H1 (cell line): Measurements from ENCODE around the gene COL6A3. TPM values are rescaled to one million over a fixed set of nuclear protein-coding genes. Genes with fewer than 3 reads are reported as not detected.

Experiments
- CTCF ChIA-PET: fragments of 300-600 bp; sonication (Branson Sonifier 250); formaldehyde crosslinking; loops from one replicate; lab custom pipeline; 2021; ENCODE audit not compliant: partially characterized antibody; lab: Charles Lee
- POLR2A ChIA-PET: fragments of 300-600 bp; sonication (Branson Sonifier 250); formaldehyde crosslinking; loops from one replicate; lab custom pipeline; 2021; ENCODE audit warnings: inconsistent platforms; ENCODE audit not compliant: partially characterized antibody; lab: Charles Lee
- DNase-seq, 2 experiments: peaks; one replicate each; pipeline versions ENCODE4 v3.0.0 to v3.0.0-alpha.2; 2010 to 2022; ENCODE audit warnings: low spot score in 2 of 2, low read depth in 1 of 2, mixed read lengths in 1 of 2
- FAIRE-seq: peaks from 2 replicates; lab custom pipeline; 2011; peaks lifted over from hg19 to GRCh38; lab: Jason Lieb, UNC
- H2AFZ ChIP-seq: 2 replicates; pipeline ENCODE4 v1.8.1; 2012; ENCODE audit warnings: low read length, inconsistent platforms
- H2AK5ac ChIP-seq: 2 replicates; pipeline ENCODE4 v1.6.1; 2013; ENCODE audit warnings: low read depth, low read length
- H2BK120ac ChIP-seq: replicated peaks from 2 replicates; pipeline ENCODE3; 2013; ENCODE audit warnings: low read depth, low read length, inconsistent platforms
- H2BK12ac ChIP-seq: 2 replicates; pipeline ENCODE4 v1.6.1; 2013; ENCODE audit warnings: low read depth, low read length
- H2BK15ac ChIP-seq: 2 replicates; pipeline ENCODE4 v1.6.1; 2013; ENCODE audit warnings: low read length
- H2BK20ac ChIP-seq: 2 replicates; pipeline ENCODE4 v1.6.1; 2013; ENCODE audit warnings: low read length
- H2BK5ac ChIP-seq: 2 replicates; pipeline ENCODE4 v1.6.1; 2013; ENCODE audit warnings: low read depth, low read length
- H3K14ac ChIP-seq: 2 replicates; pipeline ENCODE4 v1.6.1; 2013; ENCODE audit warnings: inconsistent platforms; ENCODE audit not compliant: insufficient read length
- H3K18ac ChIP-seq: 2 replicates; pipeline ENCODE4 v1.6.1; 2013; ENCODE audit warnings: low read length; ENCODE audit errors: extremely low read depth
- H3K23ac ChIP-seq: 2 replicates; pipeline ENCODE4 v1.6.1; 2013; ENCODE audit warnings: inconsistent platforms; ENCODE audit not compliant: insufficient read length
- H3K23me2 ChIP-seq: 2 replicates; pipeline ENCODE4 v1.6.1; 2013; ENCODE audit warnings: low read depth, low read length
- H3K27ac ChIP-seq: 2 replicates; pipeline ENCODE4 v1.6.1; 2011; ENCODE audit warnings: low read depth, low read length, inconsistent platforms
- H3K27me3 ChIP-seq, 4 experiments: replicated peaks in 1 of 4; 1 replicate in 1 of 4; 2 replicates in 3 of 4; pipeline versions ENCODE4 v1.6.1 to v1.8.1; 2011 to 2013; ENCODE audit warnings: low read length in 3 of 4, mild to moderate bottlenecking in 3 of 4, inconsistent platforms in 2 of 4, mixed read lengths in 2 of 4, moderate library complexity in 1 of 4; ENCODE audit not compliant: control insufficient read depth in 3 of 4, insufficient read depth in 3 of 4; ENCODE audit errors: extremely low read depth in 1 of 4
- H3K36me3 ChIP-seq, 4 experiments: 2 replicates each; pipeline versions ENCODE4 v1.6.1 to v1.8.1; 2011 to 2013; ENCODE audit warnings: mild to moderate bottlenecking in 4 of 4, low read length in 3 of 4, moderate library complexity in 2 of 4, control low read depth in 1 of 4, inconsistent platforms in 1 of 4; ENCODE audit not compliant: insufficient read depth in 4 of 4, control insufficient read depth in 2 of 4
- H3K4ac ChIP-seq: replicated peaks from 2 replicates; pipeline ENCODE3; 2013; ENCODE audit warnings: low read length, low read depth, mixed read lengths, inconsistent platforms; ENCODE audit not compliant: insufficient read length
- H3K4me1 ChIP-seq, 4 experiments: replicated peaks in 1 of 4; 1 replicate in 1 of 4; 2 replicates in 3 of 4; pipeline versions ENCODE4 v1.6.1 to v1.8.1; 2011 to 2013; ENCODE audit warnings: low read length in 3 of 4, inconsistent platforms in 2 of 4, mixed read lengths in 1 of 4; ENCODE audit not compliant: insufficient read depth in 4 of 4, control insufficient read depth in 3 of 4
- H3K4me2 ChIP-seq, 2 experiments: 2 replicates each; pipeline versions ENCODE4 v1.6.1 to v1.8.1; 2011 to 2013; ENCODE audit warnings: low read depth in 2 of 2, low read length in 2 of 2, control low read depth in 1 of 2, inconsistent platforms in 1 of 2, mild to moderate bottlenecking in 1 of 2; ENCODE audit not compliant: insufficient read depth in 1 of 2
- H3K4me3 ChIP-seq, 4 experiments: fragments of 200-600, 300-600 bp in 1 of 4; sonication (generic), shearing (Covaris generic), sonication (Bioruptor Twin) in 1 of 4; 2 replicates each; pipeline versions ENCODE4 v1.5.1 to v1.8.1; 2011 to 2016; ENCODE audit warnings: low read length in 4 of 4, low read depth in 3 of 4, control low read depth in 2 of 4, inconsistent platforms in 2 of 4, mild to moderate bottlenecking in 2 of 4, mixed read lengths in 1 of 4, moderate library complexity in 1 of 4; ENCODE audit not compliant: insufficient read depth in 2 of 4; ENCODE audit errors: extremely low read depth in 1 of 4
- H3K56ac ChIP-seq: replicated peaks from 2 replicates; pipeline ENCODE3; 2013; ENCODE audit warnings: low read depth, mild to moderate bottlenecking, mixed read lengths, low read length, inconsistent platforms; ENCODE audit not compliant: insufficient read length
- H3K79me1 ChIP-seq: 2 replicates; pipeline ENCODE4 v1.6.1; 2013; ENCODE audit warnings: low read depth, low read length, control low read depth
- H3K79me2 ChIP-seq, 2 experiments: 2 replicates each; pipeline versions ENCODE4 v1.6.1 to v1.8.1; 2012 to 2013; ENCODE audit warnings: low read length in 2 of 2, mild to moderate bottlenecking in 2 of 2, inconsistent platforms in 1 of 2; ENCODE audit not compliant: insufficient read depth in 2 of 2, control insufficient read depth in 1 of 2
- H3K9ac ChIP-seq, 4 experiments: replicated peaks in 1 of 4; 1 replicate in 1 of 4; 2 replicates in 3 of 4; pipeline versions ENCODE4 v1.6.1 to v1.8.1; 2011 to 2013; ENCODE audit warnings: low read depth in 3 of 4, low read length in 3 of 4, control low read depth in 2 of 4, mild to moderate bottlenecking in 2 of 4, moderate library complexity in 2 of 4, inconsistent platforms in 1 of 4; ENCODE audit errors: extremely low read depth in 1 of 4
- H3K9me3 ChIP-seq, 2 experiments: 2 replicates each; pipeline versions ENCODE4 v1.6.1 to v1.8.1; 2012 to 2013; ENCODE audit warnings: mild to moderate bottlenecking in 2 of 2, moderate library complexity in 2 of 2, control low read depth in 1 of 2, inconsistent platforms in 1 of 2, low read depth in 1 of 2, low read length in 1 of 2, mixed read lengths in 1 of 2; ENCODE audit not compliant: insufficient read depth in 2 of 2
- H4K20me1 ChIP-seq, 2 experiments: replicated peaks in 1 of 2; 2 replicates each; pipeline versions ENCODE3 to v1.8.1; 2011 to 2013; ENCODE audit warnings: inconsistent platforms in 2 of 2, low read length in 2 of 2, mild to moderate bottlenecking in 1 of 2; ENCODE audit not compliant: insufficient read depth in 2 of 2, control insufficient read depth in 1 of 2
- H4K5ac ChIP-seq: 2 replicates; pipeline ENCODE4 v1.6.1; 2013; ENCODE audit warnings: low read length, low read depth, mixed read lengths, inconsistent platforms; ENCODE audit not compliant: insufficient read length
- H4K8ac ChIP-seq: 2 replicates; pipeline ENCODE4 v1.8.0; 2013; ENCODE audit warnings: mild to moderate bottlenecking, moderate library complexity, low read length, inconsistent platforms; ENCODE audit not compliant: insufficient read depth; ENCODE audit errors: extremely low read depth
- H4K91ac ChIP-seq: replicated peaks from 2 replicates; pipeline ENCODE3; 2013; ENCODE audit warnings: low read length, mixed read lengths, inconsistent platforms; ENCODE audit not compliant: insufficient read length
- ASH2L ChIP-seq: fragments of 200-600, 300-600 bp; sonication (generic); IDR thresholded peaks from one replicate; pipeline ENCODE4 v1.7.1; 2017; ENCODE audit warnings: low read length
- BCL11A ChIP-seq, 2 experiments: IDR thresholded peaks; one replicate each; pipeline ENCODE4 v1.6.1; 2011; ENCODE audit warnings: low read depth in 2 of 2, low read length in 2 of 2, mild to moderate bottlenecking in 2 of 2
- CTBP2 ChIP-seq: IDR thresholded peaks from 2 replicates; pipeline ENCODE4 v1.7.0; 2011; ENCODE audit warnings: borderline replicate concordance, mild to moderate bottlenecking, moderate library complexity, mixed read lengths, low read length; ENCODE audit not compliant: insufficient read depth, insufficient read length
- EGR1 ChIP-seq: IDR thresholded peaks from 2 replicates; pipeline ENCODE4 v1.6.1; 2011; ENCODE audit warnings: low read depth, low read length, borderline replicate concordance
- FOSL1 ChIP-seq: IDR thresholded peaks from 2 replicates; pipeline ENCODE4 v1.6.1; 2011; ENCODE audit warnings: mild to moderate bottlenecking, low read depth, low read length, moderate library complexity; ENCODE audit not compliant: insufficient read depth
- GABPA ChIP-seq: IDR thresholded peaks from 2 replicates; pipeline ENCODE4 v1.6.1; 2011; ENCODE audit warnings: mild to moderate bottlenecking, low read length, moderate library complexity, borderline replicate concordance; ENCODE audit not compliant: insufficient read depth
- JUN ChIP-seq: IDR thresholded peaks from 2 replicates; pipeline ENCODE4 v1.6.1; 2011; ENCODE audit warnings: low read depth, mild to moderate bottlenecking, improper control_type of control experiment, low read length
- JUND ChIP-seq: IDR thresholded peaks from 2 replicates; pipeline ENCODE4 v1.6.1; 2011; ENCODE audit warnings: mild to moderate bottlenecking, improper control_type of control experiment, low read length
- KDM1A ChIP-seq: fragments of 200-600, 300-600 bp; sonication (generic); IDR thresholded peaks from 2 replicates; pipeline ENCODE4 v1.7.1; 2016; ENCODE audit warnings: mild to moderate bottlenecking, low read length, borderline replicate concordance
- MAFK ChIP-seq: IDR thresholded peaks from 2 replicates; pipeline ENCODE4 v1.6.1; 2012; ENCODE audit warnings: low read depth, mild to moderate bottlenecking, improper control_type of control experiment, low read length
- RNF2 ChIP-seq: fragments of 200-900, 300-1000 bp; sonication (generic); IDR thresholded peaks from 2 replicates; pipeline ENCODE4 v1.7.1; 2016; ENCODE audit warnings: borderline replicate concordance, low read depth, mild to moderate bottlenecking, antibody characterized with exemption, low read length; ENCODE audit not compliant: poor library complexity, severe bottlenecking; ENCODE audit errors: missing control alignments
- RXRA ChIP-seq: IDR thresholded peaks from 2 replicates; pipeline ENCODE4 v1.6.1; 2011; ENCODE audit warnings: low read depth, mild to moderate bottlenecking, low read length, moderate library complexity; ENCODE audit not compliant: insufficient read depth
- SIRT6 ChIP-seq: IDR thresholded peaks from one replicate; pipeline ENCODE4 v1.7.1; 2012; ENCODE audit warnings: low read length, inconsistent platforms
- SP1 ChIP-seq: IDR thresholded peaks from 2 replicates; pipeline ENCODE4 v1.6.1; 2011; ENCODE audit warnings: low read depth, low read length
- SP4 ChIP-seq: IDR thresholded peaks from 2 replicates; pipeline ENCODE4 v1.6.1; 2012; ENCODE audit warnings: low read length, inconsistent platforms
- TAF1 ChIP-seq: IDR thresholded peaks from 2 replicates; pipeline ENCODE4 v1.6.1; 2011; ENCODE audit warnings: mild to moderate bottlenecking, low read depth, low read length
- WGBS, 2 experiments: shearing (Covaris generic) in 1 of 2; methylation state at CpG; one replicate each; pipeline versions ENCODE4 v1.1.6 to v1.1.7; 2013 to 2015; ENCODE audit warnings: low lambda C conversion rate in 2 of 2, mixed read lengths in 2 of 2, inconsistent platforms in 1 of 2, low coverage in 1 of 2, missing lambda C conversion rate in 1 of 2; ENCODE audit not compliant: insufficient replicate concordance in 2 of 2, insufficient coverage in 1 of 2, insufficient read length in 1 of 2; ENCODE audit errors: extremely low coverage in 1 of 2, missing lambda C conversion rate in 1 of 2; 5-methylcytosine and 5-hydroxymethylcytosine counted together
- polyA plus RNA-seq, 7 experiments: library from polyadenylated mRNA; depleted of rRNA in 3 of 7; stranded (reverse) in 5 of 7; unstranded in 2 of 7; fragments of >200 nt in 5 of 7; fragments of 200-250 nt in 2 of 7; gene quantifications; 1 replicate in 5 of 7; 2 replicates in 1 of 7; 4 replicates in 1 of 7; pipeline versions ENCODE4 v1.2.1 to v1.2.3, GENCODE V29; 2011 to 2013; ENCODE audit warnings: missing spikeins in 2 of 7, mixed read lengths in 2 of 7
- total RNA-seq: library from RNA; stranded (reverse); fragmentation: NEBNext Ultra II Directional; extraction: Animal tissue kit (Norgen Biotek cat#: 25700); gene quantifications from 2 replicates; pipeline ENCODE4 v1.2.1, GENCODE V29; 2021

The COL6A3 gene
- total and polyA plus RNA-seq, 2 of the 8 experiments (the other 6 are each of a cell fraction or from before 2014, with no cell fraction given), result 1.2 to 3.4 TPM

DNA sequence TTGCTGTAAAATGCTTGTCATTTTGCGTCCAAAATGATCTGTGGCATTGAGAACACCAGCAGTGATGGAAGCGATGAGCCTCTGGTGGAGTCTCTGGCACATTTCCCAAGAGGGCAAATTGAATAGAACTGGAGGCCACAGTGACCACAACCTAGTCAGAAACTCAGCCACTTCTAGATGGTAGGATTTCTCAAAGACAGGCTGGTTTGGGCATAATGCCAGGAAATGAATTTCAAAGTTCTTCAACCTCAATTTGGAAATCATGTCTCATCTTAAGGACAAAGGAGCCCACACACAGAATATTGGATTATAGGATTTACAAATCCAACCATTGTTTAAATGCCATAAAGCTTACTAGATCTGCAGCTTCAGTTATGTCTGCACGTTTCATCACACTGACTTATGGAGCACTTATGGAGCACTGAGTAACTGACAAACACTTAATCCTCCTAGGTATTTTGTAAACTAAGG, 132.1 kb downstream of the COL6A3 start:
- Histone ChIP-seq H3K4me1 (no peaks in the 10 kb centered on the region), H3K4me3 (no peak overlapping the region), H3K27ac (no peak overlapping the region), H2BK120ac (no peak overlapping the region), H4K5ac (no peak overlapping the region), H3K9ac (no peak overlapping the region), H3K18ac (no peak overlapping the region), H3K4ac (no peak overlapping the region), H3K79me1 (no peaks in the 10 kb centered on the region), H4K8ac (no peak overlapping the region), H2BK15ac (no peak overlapping the region), H2AFZ (no peak overlapping the region), H3K23ac (no peak overlapping the region), H3K4me2 (no peak overlapping the region), H2BK12ac (no peak overlapping the region), H3K56ac (no peak overlapping the region), H3K79me2 (no peaks in the 10 kb centered on the region), H3K27me3 (no peaks in the 10 kb centered on the region; a peak in 1 of 7 replicates), H2BK20ac (no peak overlapping the region), H4K20me1 (no peaks in the 10 kb centered on the region), H3K36me3 (no peaks in the 10 kb centered on the region), H2AK5ac (no peak overlapping the region), H2BK5ac (no peak overlapping the region), H3K23me2 (no peaks in the 10 kb centered on the region), H3K14ac (no peak overlapping the region), H3K9me3 (no peaks in the 10 kb centered on the region), H4K91ac (no peak overlapping the region)
- ChIA-PET POLR2A (no interaction called here), CTCF (no interaction called here)
- no peak for TF ChIP-seq KDM1A
- TF ChIP-seq TAF1, result no peak
- TF ChIP-seq BCL11A (IDR thresholded peaks at IDR 0.05; ENCODE audit: low read depth in 2 of 2, low read length in 2 of 2), result no peak
- no peak for TF ChIP-seq GABPA
- no peak for TF ChIP-seq MAFK
- TF ChIP-seq CTBP2, result no peak
- TF ChIP-seq SIRT6, result no peak
- no peak for TF ChIP-seq FOSL1
- no peak for TF ChIP-seq JUN
- no peak for TF ChIP-seq EGR1
- TF ChIP-seq ASH2L, result no peak
- no peak for TF ChIP-seq SP1
- no peak for TF ChIP-seq RNF2
- TF ChIP-seq RXRA, result no peak
- no peak for TF ChIP-seq SP4
- TF ChIP-seq JUND, result no peak
- WGBS, 2 experiments, result 86% methylated on average over 3 of the region's 3 CpGs; no CpG with 5 or more reads in 1 of the 2 experiments
- DNase-seq, result no peak
- no peak for FAIRE-seq
